ENCODE data around the gene GTPBP6. TPM values are rescaled to one million over a fixed set of nuclear protein-coding genes. Genes with fewer than 3 reads are reported as not detected.

The GTPBP6 gene
- total RNA-seq: 48.1 TPM
- long read RNA-seq, partial matches to known transcripts: 13 of 17 reads
- long read RNA-seq, other reads (novel, unspliced or antisense): 3 of 17 reads

GRCh38 chrX:318739-319578, at the start of gene GTPBP6:
Gene GTPBP6 (minus strand): TSS chrX:318796. CDS start chrX:318787, 9 bp downstream.
- peak; percentile 100 for DNase-seq (ENCODE audit: low spot score)

GRCh38 chrX:367866-368265, 49.3 kb upstream of the GTPBP6 start:
- no peak for DNase-seq (ENCODE audit: low spot score)

GRCh38 chrX:367349-367748, 48.8 kb upstream of the GTPBP6 start:
- DNase-seq (ENCODE audit: low spot score): no peak

- DNase-seq (ENCODE audit: low spot score): no peak
These were observed 45.2 kb upstream of the GTPBP6 start for GRCh38 chrX:363621-364375.

- DNase-seq (ENCODE audit: low spot score): no peak
These were observed 44.5 kb upstream of the GTPBP6 start for GRCh38 chrX:362937-363620.

GRCh38 chrX:362351-362750, 43.8 kb upstream of the GTPBP6 start:
- no peak for DNase-seq (ENCODE audit: low spot score)

- no peak for DNase-seq (ENCODE audit: low spot score)
These were observed 42.9 kb upstream of the GTPBP6 start for GRCh38 chrX:361231-362145.

- no peak for DNase-seq (ENCODE audit: low spot score)
These were observed 42.0 kb upstream of the GTPBP6 start for GRCh38 chrX:360496-361150.

GRCh38 chrX:358651-359143, 40.1 kb upstream of the GTPBP6 start:
- DNase-seq (ENCODE audit: low spot score): no peak

GRCh38 chrX:357693-358471, 39.3 kb upstream of the GTPBP6 start:
- no peak for DNase-seq (ENCODE audit: low spot score)

- no peak for DNase-seq (ENCODE audit: low spot score)
These were observed 38.6 kb upstream of the GTPBP6 start for GRCh38 chrX:357035-357692.

GRCh38 chrX:356385-357034, 37.9 kb upstream of the GTPBP6 start:
- DNase-seq (ENCODE audit: low spot score): no peak

- no peak for DNase-seq (ENCODE audit: low spot score)
These were observed 36.9 kb upstream of the GTPBP6 start for GRCh38 chrX:355329-356050.

- no peak for DNase-seq (ENCODE audit: low spot score)
These were observed 35.3 kb upstream of the GTPBP6 start for GRCh38 chrX:353566-354535.

GRCh38 chrX:352582-353314, 34.2 kb upstream of the GTPBP6 start:
- no peak for DNase-seq (ENCODE audit: low spot score)
